Liver (tissue), 3 donors: ENCODE results near the gene PEBP1.

Source experiments
- CTCF ChIP-seq: fragments of 150-350 bp; IDR thresholded peaks from 2 replicates; pipeline ENCODE4 v1.5.1; 2017; ENCODE audit warnings: improper control_type of control experiment, low read depth, low read length; ENCODE audit not compliant: missing input control
- JUND ChIP-seq, 2 donors: IDR thresholded peaks; 2 replicates each; pipeline ENCODE4 v1.6.1; 2016; ENCODE audit warnings: antibody characterized with exemption in 2 of 2
- MAX ChIP-seq: IDR thresholded peaks from 2 replicates; pipeline ENCODE4 v1.6.1; 2016; ENCODE audit warnings: antibody characterized with exemption
- RAD21 ChIP-seq, 2 donors: IDR thresholded peaks; 2 replicates each; pipeline ENCODE4 v1.6.1; 2016; ENCODE audit warnings: antibody characterized with exemption in 2 of 2, mild to moderate bottlenecking in 2 of 2
- REST ChIP-seq: IDR thresholded peaks from 2 replicates; pipeline ENCODE4 v1.6.1; 2016; ENCODE audit warnings: antibody characterized with exemption, mild to moderate bottlenecking
- TAF1 ChIP-seq: conservative IDR thresholded peaks from 2 replicates; pipeline ENCODE4 v1.6.1; 2016; ENCODE audit warnings: antibody characterized with exemption, mild to moderate bottlenecking
- YY1 ChIP-seq: IDR thresholded peaks from 2 replicates; pipeline ENCODE4 v1.6.1; 2016; ENCODE audit warnings: antibody characterized with exemption, mild to moderate bottlenecking
- ZBTB33 ChIP-seq: IDR thresholded peaks from 2 replicates; pipeline ENCODE4 v1.6.1; 2016; ENCODE audit warnings: antibody characterized with exemption
- donor health status: healthy.
- donor health status: healthy.

- no peak for TF ChIP-seq MAX
- no peak for TF ChIP-seq CTCF
- TF ChIP-seq TAF1, result no peak
- no peak for TF ChIP-seq ZBTB33
- no peak for TF ChIP-seq YY1
- no peak for TF ChIP-seq REST
- TF ChIP-seq RAD21 (IDR thresholded peaks at IDR 0.05), result no peak
- no peak for TF ChIP-seq JUND (IDR thresholded peaks at IDR 0.05)
Observed at GRCh38 chr12:118175823-118176447, 40.0 kb downstream of the PEBP1 start.
